ENCODE results near the gene ACAD8.

The ACAD8 gene

DNA sequence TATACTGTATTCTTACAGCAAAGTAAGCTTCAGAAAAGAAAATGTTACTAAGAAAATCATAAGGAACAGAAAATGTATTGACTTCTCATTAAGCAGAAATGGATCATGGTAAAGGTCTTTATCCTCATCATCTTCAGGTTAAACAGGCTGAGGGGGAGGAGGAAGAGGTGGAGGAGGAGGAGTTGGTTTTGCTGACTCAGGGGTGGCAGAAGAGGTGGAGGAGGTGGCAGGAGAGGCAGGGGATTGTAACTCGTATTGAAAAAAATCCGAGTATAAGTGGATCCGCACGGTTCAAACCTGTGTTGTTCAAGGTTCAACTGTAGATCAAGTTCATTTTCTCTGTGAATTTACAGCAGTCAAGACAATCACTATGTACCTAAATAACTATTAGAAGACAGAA, 35.8 kb downstream of the ACAD8 start:
- DNase-seq (ENCODE audit: low read depth in 1 of 2, low spot score in 1 of 2): no peak

DNA sequence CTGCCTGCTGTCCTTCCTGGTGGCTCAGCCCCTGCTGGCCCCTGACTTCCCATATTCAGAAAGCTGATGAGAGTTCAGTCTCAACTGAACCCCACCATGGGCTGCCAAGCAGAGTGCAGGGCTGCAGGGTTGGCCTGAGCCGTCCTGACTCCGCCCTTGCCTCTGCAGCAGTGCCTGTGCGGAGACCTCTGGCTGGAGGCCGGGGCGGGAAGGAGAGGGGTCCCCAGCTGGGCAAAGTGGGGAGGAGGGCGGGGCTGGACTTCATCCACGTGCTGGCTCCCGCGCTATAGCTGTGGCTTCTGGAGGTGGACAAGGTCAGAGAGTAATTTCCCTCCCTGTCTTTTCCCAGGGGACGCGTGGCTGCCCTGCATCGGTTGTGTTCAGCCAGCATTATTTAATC, 36.4 kb downstream of the ACAD8 start:
- DNase-seq (ENCODE audit: low read depth in 1 of 2, low spot score in 1 of 2): no peak

DNA sequence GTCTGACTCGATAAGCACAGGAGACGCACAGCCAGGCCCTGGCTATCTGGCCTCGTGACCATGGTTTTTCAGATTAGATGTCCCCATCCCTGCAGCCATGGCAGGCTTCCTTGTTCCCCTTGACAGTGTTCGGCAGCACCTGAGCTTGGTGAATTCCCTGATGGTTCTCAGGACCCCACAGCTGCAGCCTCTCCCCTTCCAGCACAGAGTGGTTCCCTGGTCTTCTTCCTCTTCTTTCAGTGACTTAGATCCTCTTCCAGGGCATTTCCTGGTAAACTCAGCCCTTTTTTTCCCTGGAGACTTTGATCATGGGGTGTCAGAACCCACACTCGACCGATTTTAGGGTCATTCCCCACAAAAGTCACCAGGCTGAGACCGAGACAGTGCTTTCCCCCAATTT, 37.3 kb downstream of the ACAD8 start:
- DNase-seq (ENCODE audit: low read depth in 1 of 2, low spot score in 1 of 2): no peak

DNA sequence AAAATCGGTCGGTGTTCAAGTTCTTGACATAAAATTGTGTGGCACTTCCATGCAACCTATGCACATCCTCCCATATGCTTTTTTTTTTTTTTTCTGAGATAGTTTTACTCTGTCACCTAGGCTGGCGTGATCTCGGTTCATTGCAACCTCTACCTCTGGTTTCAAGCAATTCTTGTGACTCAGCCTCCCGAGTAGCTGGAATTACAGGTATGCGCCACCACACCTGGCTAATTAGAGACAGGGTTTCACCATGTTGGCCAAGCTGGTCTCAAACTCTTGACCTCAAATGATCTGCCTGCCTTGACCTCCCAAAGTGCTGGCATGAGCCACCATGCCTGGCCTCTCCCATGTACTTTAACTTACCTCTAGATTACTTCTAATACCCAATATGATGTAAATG, 37.8 kb downstream of the ACAD8 start:
- DNase-seq (ENCODE audit: low read depth in 1 of 2, low spot score in 1 of 2): no peak

GRCh38 chr11:134292661-134293060, 39.3 kb downstream of the ACAD8 start:
- DNase-seq (ENCODE audit: low read depth in 1 of 2, low spot score in 1 of 2): no peak

DNA sequence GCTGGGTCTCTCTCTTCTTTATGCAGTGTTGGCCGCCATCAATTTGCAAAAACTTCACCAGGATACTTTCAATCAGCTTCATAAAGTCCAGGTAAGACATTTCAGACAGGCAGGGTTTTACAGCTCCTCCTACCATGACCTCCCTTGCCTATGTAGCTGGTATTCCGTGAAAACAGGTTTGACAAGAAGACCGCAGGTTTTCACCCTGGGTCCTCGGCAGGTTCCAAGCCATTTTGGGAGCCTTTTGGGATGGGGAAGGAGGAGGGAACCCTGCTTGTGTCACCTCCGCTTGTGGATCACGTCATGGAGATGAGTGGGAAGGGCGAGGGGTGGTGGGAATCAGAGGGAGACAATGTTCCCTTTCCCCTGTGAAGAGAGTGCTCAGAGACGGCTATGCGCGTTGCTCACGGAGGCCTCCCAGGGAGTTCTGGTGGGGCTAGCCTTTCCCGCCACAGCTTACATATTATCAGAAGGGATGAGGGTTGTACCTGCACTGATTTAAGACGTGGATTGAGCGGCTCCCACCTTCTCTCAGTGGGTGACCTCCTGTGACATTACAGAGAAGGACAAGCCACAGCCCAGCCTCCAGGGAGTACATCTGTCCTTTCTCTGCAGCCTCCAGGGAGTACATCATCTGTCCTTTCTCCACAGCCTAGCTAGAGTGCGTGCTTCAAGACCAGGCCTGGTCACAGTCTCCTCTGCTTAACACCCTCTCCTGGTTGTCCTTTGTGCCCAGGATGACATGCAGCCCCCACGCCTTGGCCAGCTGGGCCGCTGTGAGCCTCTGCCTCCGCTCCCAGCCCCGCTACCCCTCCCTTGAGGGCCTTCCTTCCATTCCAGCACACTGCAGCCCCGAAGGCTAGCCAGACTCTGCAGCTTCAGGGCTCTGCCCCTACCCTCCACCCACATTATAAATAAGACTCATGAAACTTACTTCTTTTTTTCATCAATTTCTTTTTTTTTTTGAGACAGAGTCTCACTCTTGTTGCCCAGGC, 40.0 kb downstream of the ACAD8 start:
- DNase-seq (ENCODE audit: low read depth in 1 of 2, low spot score in 1 of 2): no peak

- no peak for DNase-seq (ENCODE audit: low read depth in 1 of 2, low spot score in 1 of 2)
Measured at GRCh38 chr11:134294664-134295063, 41.3 kb downstream of the ACAD8 start.

GRCh38 chr11:134312223-134312622, 58.9 kb downstream of the ACAD8 start:
- DNase-seq (ENCODE audit: low read depth in 1 of 2, low spot score in 1 of 2): no peak

DNA sequence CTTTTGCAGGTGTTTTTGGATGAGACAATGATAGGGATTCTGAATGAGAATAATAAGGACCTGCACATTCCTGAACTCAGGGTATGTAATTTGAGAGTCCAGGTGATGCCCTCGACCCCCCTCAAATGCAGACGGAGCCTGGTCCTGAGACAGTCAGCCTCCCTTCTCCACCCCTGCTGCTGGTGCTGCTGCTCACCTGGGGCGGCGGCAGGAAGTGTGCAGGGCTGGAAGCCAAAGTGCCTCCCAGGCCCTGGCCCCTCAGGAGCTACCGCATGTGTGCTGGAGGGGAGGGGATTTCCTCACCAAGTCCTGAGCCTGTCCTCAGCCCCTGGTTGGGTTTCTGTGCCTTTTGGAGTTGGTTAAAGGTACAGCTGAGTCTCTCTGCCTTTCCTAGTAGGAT, 59.4 kb downstream of the ACAD8 start:
- no peak for DNase-seq (ENCODE audit: low read depth in 1 of 2, low spot score in 1 of 2)

- DNase-seq (ENCODE audit: low read depth in 1 of 2, low spot score in 1 of 2): no peak
Measured at GRCh38 chr11:134313379-134313778, 60.0 kb downstream of the ACAD8 start.

GRCh38 chr11:134313821-134314607, 60.6 kb downstream of the ACAD8 start:
- DNase-seq (ENCODE audit: low read depth in 1 of 2, low spot score in 1 of 2): no peak

All from activated T-helper 1 cell treated with anti-CD3 and anti-CD28 coated beads, Interleukin-2, amount 50 U/mL, for 16 hours (primary cell).